Panc1 (cell line): ENCODE measurements around the gene SGF29.
"Not testable (repeated sequence)": the region's sequence is repeated elsewhere in the genome, so short reads cannot be mapped to it uniquely, and the experiment has no call there.

ENCODE experiments used
- POLR2AphosphoS5 ChIP-seq: IDR thresholded peaks from 2 replicates; pipeline ENCODE4 v1.6.1; 2012; ENCODE audit warnings: mild to moderate bottlenecking, low read depth, low read length, moderate library complexity
- SIN3A ChIP-seq: IDR thresholded peaks from 2 replicates; pipeline ENCODE4 v1.6.1; 2012; ENCODE audit warnings: low read depth, mild to moderate bottlenecking, low read length, moderate library complexity, borderline replicate concordance; ENCODE audit not compliant: insufficient read depth
- TF ChIP-seq, protein P1 (sequence below): fragments of 450-650 bp; IDR thresholded peaks from 2 replicates; pipeline ENCODE4 v1.5.1; 2017; ENCODE audit warnings: mild to moderate bottlenecking

DNA sequence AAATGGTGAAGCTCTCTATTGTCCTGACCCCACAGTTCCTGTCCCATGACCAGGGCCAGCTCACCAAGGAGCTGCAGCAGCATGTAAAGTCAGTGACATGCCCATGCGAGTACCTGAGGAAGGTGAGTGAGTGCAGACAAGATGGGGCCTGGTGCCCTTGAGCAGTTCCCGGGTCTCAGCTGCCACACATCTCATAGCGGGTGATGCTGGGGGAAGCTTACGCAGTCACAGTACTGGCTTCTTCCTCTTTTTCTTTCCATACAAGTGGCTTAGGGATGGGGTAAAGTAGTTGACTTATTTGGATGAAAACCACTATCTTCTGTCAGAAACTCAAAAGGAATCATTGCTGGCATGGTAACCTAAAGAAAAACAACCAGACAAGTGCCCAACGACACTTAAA lies 84.6 kb downstream of the SGF29 start:
- TF ChIP-seq, protein P1, sequence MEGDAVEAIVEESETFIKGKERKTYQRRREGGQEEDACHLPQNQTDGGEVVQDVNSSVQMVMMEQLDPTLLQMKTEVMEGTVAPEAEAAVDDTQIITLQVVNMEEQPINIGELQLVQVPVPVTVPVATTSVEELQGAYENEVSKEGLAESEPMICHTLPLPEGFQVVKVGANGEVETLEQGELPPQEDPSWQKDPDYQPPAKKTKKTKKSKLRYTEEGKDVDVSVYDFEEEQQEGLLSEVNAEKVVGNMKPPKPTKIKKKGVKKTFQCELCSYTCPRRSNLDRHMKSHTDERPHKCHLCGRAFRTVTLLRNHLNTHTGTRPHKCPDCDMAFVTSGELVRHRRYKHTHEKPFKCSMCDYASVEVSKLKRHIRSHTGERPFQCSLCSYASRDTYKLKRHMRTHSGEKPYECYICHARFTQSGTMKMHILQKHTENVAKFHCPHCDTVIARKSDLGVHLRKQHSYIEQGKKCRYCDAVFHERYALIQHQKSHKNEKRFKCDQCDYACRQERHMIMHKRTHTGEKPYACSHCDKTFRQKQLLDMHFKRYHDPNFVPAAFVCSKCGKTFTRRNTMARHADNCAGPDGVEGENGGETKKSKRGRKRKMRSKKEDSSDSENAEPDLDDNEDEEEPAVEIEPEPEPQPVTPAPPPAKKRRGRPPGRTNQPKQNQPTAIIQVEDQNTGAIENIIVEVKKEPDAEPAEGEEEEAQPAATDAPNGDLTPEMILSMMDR: not testable (repeated sequence)
- TF ChIP-seq POLR2AphosphoS5, SIN3A: not testable (repeated sequence)
